Renal pelvis (tissue), 4 donors: Measurements from ENCODE around the gene SCN10A. TPM values are rescaled to one million over a fixed set of nuclear protein-coding genes. Genes with fewer than 3 reads are reported as not detected.

Experiments
- DNase-seq: peaks from one replicate; pipeline ENCODE4 v3.0.0-alpha.2; 2013
- polyA plus RNA-seq, 3 donors: library from polyadenylated mRNA; unstranded; fragments of 120-200 nt; gene quantifications; one replicate each; pipeline ENCODE4 v1.2.1, GENCODE V29; 2013; ENCODE audit not compliant: insufficient read length in 3 of 3

SCN10A gene
- polyA plus RNA-seq, 3 donors: not detected

DNA sequence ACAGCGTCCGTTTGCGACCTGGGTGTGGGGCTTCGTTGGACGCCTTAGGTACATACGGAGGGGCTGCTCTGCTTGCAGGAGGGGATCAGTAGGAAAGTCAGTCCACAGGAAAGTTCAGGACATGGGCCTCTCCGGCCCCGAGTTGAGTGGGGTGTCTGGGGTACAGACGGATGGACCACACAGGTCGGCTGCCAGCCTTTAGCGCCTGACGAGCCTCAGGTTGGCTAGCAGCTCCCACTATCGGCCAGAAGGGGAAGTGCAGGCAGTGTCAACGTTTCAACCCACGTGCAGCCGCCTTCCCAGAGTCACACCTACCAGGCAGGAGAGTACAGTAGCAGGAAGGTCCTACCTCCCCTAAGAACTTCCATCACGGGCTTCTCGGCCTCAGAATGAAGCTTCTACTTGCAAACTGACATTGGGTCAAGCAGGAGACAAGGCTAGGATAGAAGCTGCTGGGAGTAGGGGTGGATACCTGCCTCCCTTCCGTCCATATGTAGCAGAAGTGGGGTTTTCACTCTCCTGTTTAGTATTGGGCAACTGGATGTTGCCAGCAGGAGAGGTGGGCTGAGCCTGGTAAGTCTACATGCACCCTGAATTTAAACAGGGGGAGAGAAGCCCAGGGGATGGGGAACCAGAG is 164.7 kb downstream of the SCN10A start:
- peak; percentile 56 for DNase-seq

DNA sequence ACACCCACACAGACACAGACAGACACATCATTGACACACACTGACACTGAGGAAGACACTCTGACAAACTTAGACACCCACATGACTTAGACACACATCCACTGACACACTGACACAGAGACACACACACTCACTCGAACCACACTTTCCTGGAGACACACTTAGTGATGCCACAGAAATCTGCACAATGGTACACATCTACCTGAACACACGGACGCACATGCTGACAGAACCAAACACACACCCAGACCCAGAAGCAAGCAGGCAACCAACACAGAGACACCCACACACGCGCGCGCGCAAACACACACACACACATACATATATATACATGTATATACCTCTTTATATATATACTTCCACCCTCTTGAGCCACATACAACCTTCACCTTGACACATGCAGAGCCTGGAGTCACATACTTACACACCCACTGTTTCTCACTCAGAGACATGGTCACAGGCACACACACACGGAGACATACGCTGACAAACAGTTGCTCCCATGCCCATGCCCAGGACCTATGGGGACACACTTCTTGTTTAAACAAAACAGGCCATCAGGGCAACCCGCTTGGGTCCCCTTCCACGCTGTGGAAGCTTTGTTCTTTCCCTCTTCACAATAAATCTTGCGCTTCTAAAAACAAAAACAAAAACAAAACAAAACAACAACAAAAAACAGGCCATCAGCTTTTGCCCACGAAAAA is 165.6 kb downstream of the SCN10A start:
- no peak for DNase-seq

DNA sequence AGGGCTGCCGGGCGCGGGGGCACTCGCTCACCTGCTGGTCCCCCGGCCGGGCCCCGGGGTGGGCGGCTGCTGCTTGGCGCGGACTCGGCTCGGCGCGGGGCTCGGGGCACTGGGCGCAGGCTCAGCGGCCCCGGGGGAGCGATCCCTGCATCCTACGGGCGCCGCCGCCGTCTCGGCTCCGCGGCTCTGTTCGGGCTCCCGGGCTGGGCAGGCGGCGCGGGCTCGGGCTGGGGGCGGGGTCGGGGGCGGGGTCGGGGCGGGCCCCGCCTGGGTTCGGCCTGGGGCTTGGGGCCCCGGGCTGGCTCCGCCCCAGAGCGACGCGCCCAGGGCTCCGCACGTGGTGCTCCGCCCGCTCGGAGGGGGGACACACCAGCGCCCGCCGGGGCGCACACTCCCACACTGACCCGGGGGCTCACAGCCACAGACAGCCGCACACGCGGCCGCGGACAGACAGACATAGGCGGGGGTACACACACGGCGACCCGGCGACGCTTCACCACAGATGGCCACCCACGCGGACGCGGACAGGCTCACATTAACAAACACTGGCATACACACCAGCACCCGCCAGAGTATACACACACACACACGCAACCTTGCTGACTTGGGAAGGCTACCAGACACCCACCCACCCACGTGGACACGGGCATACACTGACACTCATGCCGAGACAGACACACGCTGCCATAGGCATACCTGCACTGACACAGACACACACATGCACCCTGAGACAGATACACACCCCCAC is 166.3 kb downstream of the SCN10A start, which contains the start of gene SCN5A:
SCN5A (minus strand) TSS at position 188 of the 748 bp plus-strand sequence. CDS start 16,380 bp downstream, outside the sequence.
- DNase-seq: peak; percentile 38

DNA sequence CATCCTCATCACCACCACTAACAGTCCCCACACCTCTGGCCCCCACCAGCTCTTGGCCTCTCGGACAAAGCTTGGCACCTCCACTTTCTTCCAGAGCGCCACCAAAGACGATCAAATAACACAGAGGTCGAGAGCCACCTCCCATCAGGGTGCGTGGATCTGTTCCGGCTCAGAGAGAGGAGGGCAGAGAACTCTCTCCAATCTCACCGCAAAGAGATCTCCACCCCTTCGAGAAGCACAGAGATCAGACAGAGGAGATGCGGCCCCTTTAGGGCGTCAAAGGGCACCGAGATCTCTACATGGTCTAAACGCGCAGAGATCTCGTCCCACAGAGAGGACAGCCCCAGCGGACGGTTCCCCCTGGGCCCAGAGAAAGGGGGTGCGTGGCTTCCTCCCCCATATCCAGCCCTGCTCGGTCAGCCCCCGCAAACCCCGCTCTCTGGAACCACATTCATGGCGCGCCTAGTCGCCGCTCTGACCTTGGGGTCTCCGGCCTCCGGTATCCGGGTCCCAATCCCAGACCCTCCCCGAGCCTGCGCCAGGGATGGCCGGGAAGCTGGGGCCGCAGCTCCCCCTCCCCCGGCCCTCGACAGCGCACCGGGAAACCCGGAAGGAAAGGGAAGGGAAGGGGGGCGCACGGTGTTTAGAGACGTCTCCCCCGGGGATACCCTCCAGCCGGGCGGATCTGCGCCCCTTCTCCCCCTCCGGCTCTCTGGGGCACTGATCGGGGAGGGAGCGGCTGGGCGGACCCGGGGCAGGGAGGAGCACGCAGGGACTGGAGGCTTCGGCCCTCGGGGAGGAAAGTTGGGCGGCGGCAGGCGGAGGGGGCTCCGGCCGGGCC is 167.1 kb downstream of the SCN10A start:
- no peak for DNase-seq

DNA sequence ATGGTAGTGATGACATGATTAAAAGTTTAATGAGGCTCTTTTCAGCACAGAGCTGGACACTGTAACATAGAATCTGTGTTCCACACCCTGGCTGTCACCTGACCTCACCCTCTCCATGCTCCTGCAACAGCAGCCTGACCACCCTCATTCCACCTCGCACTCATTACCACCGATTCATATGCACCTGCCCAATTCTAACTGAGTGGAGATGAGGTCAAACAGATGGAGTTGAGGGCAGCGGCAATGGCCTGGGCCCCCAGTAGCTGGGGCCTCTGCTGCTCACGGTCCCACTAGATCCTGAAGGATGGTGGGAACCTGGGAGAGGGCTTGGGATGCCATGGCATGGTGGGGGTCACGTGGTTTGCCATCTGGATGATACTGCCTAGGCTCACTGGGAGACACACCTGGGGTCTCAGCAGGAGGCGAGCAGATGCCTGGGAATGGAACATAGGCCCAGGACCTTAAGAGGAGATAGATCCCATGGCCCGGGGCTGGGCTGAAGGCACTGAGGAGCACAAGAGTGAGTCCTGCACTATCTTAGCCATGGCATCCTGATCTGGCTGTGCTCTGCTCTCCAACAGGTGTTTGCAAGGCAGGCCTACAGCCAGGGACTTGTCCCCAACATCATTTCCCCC is 167.9 kb downstream of the SCN10A start:
- DNase-seq: no peak

DNA sequence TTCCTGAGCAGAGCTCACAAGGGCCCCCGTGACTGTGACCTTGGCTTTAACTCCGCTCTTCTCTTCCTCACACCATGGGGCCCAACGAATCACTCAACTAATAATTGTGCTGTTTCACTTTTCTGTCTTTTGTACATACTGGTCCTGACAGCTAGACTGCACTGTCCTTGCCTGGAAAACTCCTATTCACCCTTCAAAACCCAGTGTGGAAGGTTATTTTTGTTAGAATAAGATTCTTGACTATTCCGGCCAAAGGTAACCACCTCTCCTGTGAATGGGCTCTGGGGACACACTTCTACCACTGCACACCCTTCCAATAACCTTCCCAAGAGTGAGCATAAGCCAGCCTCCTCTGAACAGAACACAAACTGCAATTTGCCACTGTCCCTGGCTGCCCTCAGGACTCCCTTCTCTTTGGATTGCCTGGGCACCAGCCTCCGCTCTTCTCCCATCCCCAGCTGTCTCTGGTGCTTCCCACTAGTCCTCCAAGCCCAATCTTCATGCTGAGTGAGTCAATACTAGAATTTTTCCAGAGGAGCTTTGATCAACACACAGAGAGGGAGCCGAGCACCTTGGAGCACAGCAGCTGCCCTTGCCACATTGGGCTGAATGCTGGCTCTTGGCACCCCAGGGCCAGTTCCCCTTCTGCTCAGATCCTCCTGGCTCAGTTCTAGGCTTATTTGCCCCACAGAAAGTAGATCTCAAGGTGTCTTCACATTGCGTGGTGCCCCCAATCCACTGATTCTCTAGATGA is 168.6 kb downstream of the SCN10A start:
- DNase-seq: no peak

Other genes starting within 250 kb of the SCN10A start
- gene SCN5A, start 166.5 kb downstream of the SCN10A start, polyA plus RNA-seq: 1 to 10 TPM in 2 of 3 donors, under 1 TPM in 1; 1.00 to 1.7 (median 1.1) TPM
- 1 to 10 TPM in 2 of 3 donors, under 1 TPM in 1; 0.68 to 1.6 (median 1.6) TPM for gene SCN11A, start 235.7 kb upstream of the SCN10A start, polyA plus RNA-seq
- 100 to 1,000 TPM in 1 of 3 donors, 10 to 100 TPM in 2; 84.0 to 101 (median 93.4) TPM for gene WDR48, start 235.8 kb upstream of the SCN10A start, polyA plus RNA-seq